GM12878 (cell line): ENCODE measurements around the gene RALGAPA2. TPM values are rescaled to one million over a fixed set of nuclear protein-coding genes. Genes with fewer than 3 reads are reported as not detected.

Experiments used
- ATAC-seq: fragments of 200-7000 bp; cut with Tn5 transposase; 3 replicates; pipeline ENCODE4 v1.9.1; 2020; ENCODE audit warnings: mild to moderate bottlenecking, moderate library complexity
- BruUV-seq: library from RNA; stranded (reverse); fragments of 400-500 nt; replicated peaks from 2 replicates; lab custom pipeline; 2021; lab: Mats Ljungman, UMichigan
- CTCF ChIA-PET: fragments of 300-600 bp; sonication (Branson Sonifier 250); formaldehyde crosslinking; extraction: SDS; loops from one replicate; lab custom pipeline; 2021; ENCODE audit warnings: inconsistent platforms; lab: Yijun Ruan, JAX
- POLR2A ChIA-PET: fragments of 350-600 bp; formaldehyde crosslinking; extraction: SDS; loops from one replicate; lab custom pipeline; 2021; ENCODE audit warnings: inconsistent platforms; lab: Charles Lee
- RAD21 ChIA-PET: fragments of 300-600 bp; sonication (Branson Sonifier 250); formaldehyde crosslinking; loops from one replicate; lab custom pipeline; 2023; ENCODE audit warnings: antibody characterized with exemption; ENCODE audit not compliant: unreplicated experiment; lab: Charles Lee
- SMC1A ChIA-PET: fragments of 300-600 bp; sonication (Branson Sonifier 250); formaldehyde crosslinking; loops from one replicate; lab custom pipeline; 2023; ENCODE audit not compliant: unreplicated experiment, uncharacterized antibody; lab: Charles Lee
- DNase-seq: peaks from one replicate; pipeline ENCODE4 v3.0.0-alpha.2; 2011; ENCODE audit warnings: low read depth, low spot score
- FAIRE-seq: peaks from 3 replicates; lab custom pipeline; 2011; peaks lifted over from hg19 to GRCh38; lab: Jason Lieb, UNC
- H2AFZ ChIP-seq: 2 replicates; pipeline ENCODE4 v1.6.0; 2011; ENCODE audit warnings: low read depth, low read length, control low read depth; ENCODE audit not compliant: control insufficient read depth
- H3K27ac ChIP-seq: 2 replicates; pipeline ENCODE4 v1.5.1; 2011; ENCODE audit warnings: control low read depth; ENCODE audit not compliant: control insufficient read depth, insufficient read depth
- H3K27me3 ChIP-seq, 2 experiments: replicated peaks in 1 of 2; 2 replicates each; pipeline versions ENCODE4 v1.6.0 to v1.6.1; 2011; ENCODE audit warnings: low read length in 1 of 2; ENCODE audit not compliant: control insufficient read depth in 2 of 2, insufficient read depth in 2 of 2
- H3K36me3 ChIP-seq, 2 experiments: 2 replicates each; pipeline ENCODE4 v1.5.1; 2011; ENCODE audit warnings: low read length in 1 of 2; ENCODE audit not compliant: control insufficient read depth in 2 of 2, insufficient read depth in 2 of 2
- H3K4me1 ChIP-seq: 2 replicates; pipeline ENCODE4 v1.6.1; 2011; ENCODE audit warnings: mild to moderate bottlenecking, low read length, moderate library complexity, mixed read lengths; ENCODE audit not compliant: control insufficient read depth, insufficient read depth
- H3K4me2 ChIP-seq: 2 replicates; pipeline ENCODE4 v1.6.0; 2011; ENCODE audit warnings: control low read depth; ENCODE audit not compliant: control insufficient read depth, insufficient read depth
- H3K4me3 ChIP-seq: fragments of 200-600 bp; sonication (generic); 2 replicates; pipeline ENCODE4 v1.5.1; 2016
- H3K79me2 ChIP-seq: 2 replicates; pipeline ENCODE4 v1.6.0; 2011; ENCODE audit warnings: low read length; ENCODE audit not compliant: control insufficient read depth, insufficient read depth
- H3K9ac ChIP-seq: 2 replicates; pipeline ENCODE4 v1.8.0; 2011; ENCODE audit warnings: low read length, control low read depth, mixed read lengths; ENCODE audit not compliant: control insufficient read depth, insufficient read depth
- H3K9me3 ChIP-seq: replicated peaks from 3 replicates; pipeline ENCODE4 v1.5.1; 2011; ENCODE audit warnings: mild to moderate bottlenecking, low read length; ENCODE audit not compliant: control insufficient read depth, insufficient read depth
- H4K20me1 ChIP-seq: 2 replicates; pipeline ENCODE4 v1.6.0; 2011; ENCODE audit not compliant: control insufficient read depth, insufficient read depth
- BCL3 ChIP-seq: IDR thresholded peaks from 2 replicates; pipeline ENCODE4 v1.6.1; 2011; ENCODE audit warnings: borderline replicate concordance, low read depth, mild to moderate bottlenecking, moderate library complexity, low read length; ENCODE audit not compliant: insufficient read depth, poor library complexity, severe bottlenecking
- EZH2 ChIP-seq: IDR thresholded peaks from 2 replicates; pipeline ENCODE4 v1.6.1; 2012; ENCODE audit warnings: low read depth, mild to moderate bottlenecking, control low read depth, inconsistent platforms, low read length, borderline replicate concordance; ENCODE audit not compliant: control insufficient read depth
- IRF3 ChIP-seq: fragments of 450-650 bp; IDR thresholded peaks from 2 replicates; pipeline ENCODE4 v1.6.1; 2014; ENCODE audit warnings: mild to moderate bottlenecking
- MLLT1 ChIP-seq: fragments of 450-650 bp; IDR thresholded peaks from 2 replicates; pipeline ENCODE4 v1.6.1; 2016; ENCODE audit warnings: mild to moderate bottlenecking
- NRF1 ChIP-seq: conservative IDR thresholded peaks from 2 replicates; pipeline ENCODE4 v1.6.1; 2011; ENCODE audit warnings: mild to moderate bottlenecking, low read depth, low read length, improper control_type of control experiment
- RBBP5 ChIP-seq: fragments of 200-600 bp; sonication (generic); conservative IDR thresholded peaks from 2 replicates; pipeline ENCODE4 v1.6.1; 2016
- WGBS: methylation state at CpG from one replicate; pipeline ENCODE4 v1.1.6; 2016; ENCODE audit warnings: low lambda C conversion rate; ENCODE audit not compliant: insufficient replicate concordance, insufficient coverage; ENCODE audit errors: missing lambda C conversion rate; 5-methylcytosine and 5-hydroxymethylcytosine counted together
- in situ Hi-C: fragments of 300-500 bp; cut with MboI; formaldehyde crosslinking; loops from 9 replicates; pipeline ENCODE4 v1.14.3; 2018; ENCODE audit warnings: mixed read lengths
- intact Hi-C: fragments of 100-400 bp; cut with micrococcal nuclease; formaldehyde crosslinking; loops from one replicate; pipeline ENCODE4 v1.14.2; 2022; ENCODE audit not compliant: unreplicated experiment
- polyA plus RNA-seq, 11 experiments: library from polyadenylated mRNA; depleted of rRNA in 4 of 11; unstranded in 6 of 11; stranded (reverse) in 5 of 11; fragments of >200 nt; fragmentation: Nextera tagmentation in 4 of 11; fragmentation: Illumina TruSeq in 1 of 11; extraction: Ambion mirVana in 4 of 11; extraction: Trizol in 1 of 11; gene quantifications; 1 replicate in 1 of 11; 2 replicates in 10 of 11; pipeline versions ENCODE4 v1.2.1 to v1.2.3, GENCODE V29; 2011 to 2016; ENCODE audit warnings: inconsistent platforms in 2 of 11, missing spikeins in 2 of 11, low read depth in 1 of 11
- total RNA-seq, 4 experiments: library from RNA; depleted of rRNA in 3 of 4; stranded (reverse); fragments of >200 nt in 3 of 4; fragmentation: Illumina TruSeq in 1 of 4; extraction: Trizol in 1 of 4; gene quantifications; 2 replicates each; pipeline versions ENCODE4 v1.2.1 to v1.2.3, GENCODE V29; 2013 to 2021

RALGAPA2 gene
- total and polyA plus RNA-seq, 10 of the 15 experiments (the other 5 are each of a cell fraction or from before 2014, with no cell fraction given), result 2.9 to 29.4 (median 19.6) TPM

GRCh38 chr20:20709887-20710286, 2.6 kb downstream of the RALGAPA2 start:
- Histone ChIP-seq H3K36me3 (no peaks in the 10 kb centered on the region), H3K79me2 (peaks cover 60% of the 10 kb centered on the region), H3K27me3 (no peaks in the 10 kb centered on the region), H3K9ac (no peak overlapping the region), H2AFZ (no peak overlapping the region), H3K27ac (peak overlapping the region; percentile 66), H3K4me2 (peak overlapping the region; percentile 85; the same call in 1 of the 2 replicates), H4K20me1 (no peaks in the 10 kb centered on the region), H3K4me3 (0 out of 2 replicates have a peak overlapping the region, but pooled peaks have one; percentile 86), H3K4me1 (peaks cover 6% of the 10 kb centered on the region; the same call in 1 of the 2 replicates), H3K9me3 (no peaks in the 10 kb centered on the region; the same call in 2 of the 3 replicates)
- TF ChIP-seq IRF3 (no peak), BCL3 (no peak), RBBP5 (no peak), NRF1 (no peak), EZH2 (no peak), MLLT1 (peak; percentile 38; the same call in 1 of the 2 replicates)
- in situ Hi-C loops (no loop called here), intact Hi-C loops (loop anchor here (2.0 kb wide), 1 partner anchor 41 kb away; no protein-coding TSS in a partner anchor)
- ChIA-PET CTCF (interaction anchor here (0.8 to 1.2 kb wide), 3 partner anchors 27 to 115 kb away, joined by 3 to 4 read pairs (median 3); no protein-coding TSS in a partner anchor), RAD21 (interaction anchor here (0.8 to 1.8 kb wide), 4 partner anchors 27 to 41 kb away, joined by 3 to 5 read pairs (median 3); no protein-coding TSS in a partner anchor), POLR2A (no interaction called here), SMC1A (interaction anchor here (0.8 to 1.6 kb wide), 6 partner anchors 13 to 95 kb away, joined by 3 to 8 read pairs (median 3); no protein-coding TSS in a partner anchor)
- ATAC-seq, result no peak
- WGBS, result 69% methylated on average over 3 of the region's 3 CpGs
- no peak for DNase-seq
- no TSS peak for BruUV-seq
- no peak for FAIRE-seq
